Measurements from ENCODE around the gene KLHL18.

DNA sequence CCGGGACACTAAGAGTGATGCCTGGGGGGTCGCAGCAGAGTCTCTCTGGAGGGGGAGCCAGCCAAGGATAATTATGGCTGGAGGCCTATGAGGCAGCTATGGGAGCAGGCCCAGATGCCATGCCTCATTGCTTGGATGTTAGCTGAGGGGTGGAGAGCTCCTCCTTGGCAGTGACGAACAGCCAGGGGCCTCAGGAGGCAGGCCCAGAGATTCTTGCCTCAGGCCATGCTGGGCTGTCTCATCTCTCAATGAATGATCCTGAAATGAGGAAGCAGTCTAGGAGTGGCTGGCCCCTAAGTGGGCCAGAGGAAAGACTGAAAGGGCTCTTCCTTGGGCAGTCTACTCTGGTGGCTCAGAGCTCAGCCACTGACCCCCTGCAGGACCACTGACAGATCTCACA is 21.4 kb upstream of the KLHL18 start:
- no peak for TF ChIP-seq EZH2 (IDR thresholded peaks at IDR 0.05; ENCODE audit: borderline replicate concordance, low read length)
- TF ChIP-seq, protein P1, sequence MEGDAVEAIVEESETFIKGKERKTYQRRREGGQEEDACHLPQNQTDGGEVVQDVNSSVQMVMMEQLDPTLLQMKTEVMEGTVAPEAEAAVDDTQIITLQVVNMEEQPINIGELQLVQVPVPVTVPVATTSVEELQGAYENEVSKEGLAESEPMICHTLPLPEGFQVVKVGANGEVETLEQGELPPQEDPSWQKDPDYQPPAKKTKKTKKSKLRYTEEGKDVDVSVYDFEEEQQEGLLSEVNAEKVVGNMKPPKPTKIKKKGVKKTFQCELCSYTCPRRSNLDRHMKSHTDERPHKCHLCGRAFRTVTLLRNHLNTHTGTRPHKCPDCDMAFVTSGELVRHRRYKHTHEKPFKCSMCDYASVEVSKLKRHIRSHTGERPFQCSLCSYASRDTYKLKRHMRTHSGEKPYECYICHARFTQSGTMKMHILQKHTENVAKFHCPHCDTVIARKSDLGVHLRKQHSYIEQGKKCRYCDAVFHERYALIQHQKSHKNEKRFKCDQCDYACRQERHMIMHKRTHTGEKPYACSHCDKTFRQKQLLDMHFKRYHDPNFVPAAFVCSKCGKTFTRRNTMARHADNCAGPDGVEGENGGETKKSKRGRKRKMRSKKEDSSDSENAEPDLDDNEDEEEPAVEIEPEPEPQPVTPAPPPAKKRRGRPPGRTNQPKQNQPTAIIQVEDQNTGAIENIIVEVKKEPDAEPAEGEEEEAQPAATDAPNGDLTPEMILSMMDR (IDR thresholded peaks at IDR 0.05; ENCODE audit: low read length) = no peak
